Endometrial microvascular endothelial cells (primary cell): Measurements from ENCODE around the gene BICD1. TPM values are rescaled to one million over a fixed set of nuclear protein-coding genes. Genes with fewer than 3 reads are reported as not detected.
"Not testable (repeated sequence)": the region's sequence is repeated elsewhere in the genome, so short reads cannot be mapped to it uniquely, and the experiment has no call there.

ENCODE experiments used
- in situ Hi-C: cut with HindIII; loops from 2 replicates; pipeline ENCODE4 v1.10.0; 2017; ENCODE audit warnings: low sequenced_read_pairs, low pct_unique_long_range_greater_than_20kb; ENCODE audit errors: inconsistent ontology term
- total RNA-seq: library from RNA; depleted of rRNA; stranded (reverse); fragments of >200 nt; gene quantifications from one replicate; pipeline ENCODE4 v1.2.3, GENCODE V29; 2015; ENCODE audit errors: inconsistent ontology term

Gene BICD1
- total RNA-seq, 1 donor from 2014 or later, result 14.8 TPM

DNA sequence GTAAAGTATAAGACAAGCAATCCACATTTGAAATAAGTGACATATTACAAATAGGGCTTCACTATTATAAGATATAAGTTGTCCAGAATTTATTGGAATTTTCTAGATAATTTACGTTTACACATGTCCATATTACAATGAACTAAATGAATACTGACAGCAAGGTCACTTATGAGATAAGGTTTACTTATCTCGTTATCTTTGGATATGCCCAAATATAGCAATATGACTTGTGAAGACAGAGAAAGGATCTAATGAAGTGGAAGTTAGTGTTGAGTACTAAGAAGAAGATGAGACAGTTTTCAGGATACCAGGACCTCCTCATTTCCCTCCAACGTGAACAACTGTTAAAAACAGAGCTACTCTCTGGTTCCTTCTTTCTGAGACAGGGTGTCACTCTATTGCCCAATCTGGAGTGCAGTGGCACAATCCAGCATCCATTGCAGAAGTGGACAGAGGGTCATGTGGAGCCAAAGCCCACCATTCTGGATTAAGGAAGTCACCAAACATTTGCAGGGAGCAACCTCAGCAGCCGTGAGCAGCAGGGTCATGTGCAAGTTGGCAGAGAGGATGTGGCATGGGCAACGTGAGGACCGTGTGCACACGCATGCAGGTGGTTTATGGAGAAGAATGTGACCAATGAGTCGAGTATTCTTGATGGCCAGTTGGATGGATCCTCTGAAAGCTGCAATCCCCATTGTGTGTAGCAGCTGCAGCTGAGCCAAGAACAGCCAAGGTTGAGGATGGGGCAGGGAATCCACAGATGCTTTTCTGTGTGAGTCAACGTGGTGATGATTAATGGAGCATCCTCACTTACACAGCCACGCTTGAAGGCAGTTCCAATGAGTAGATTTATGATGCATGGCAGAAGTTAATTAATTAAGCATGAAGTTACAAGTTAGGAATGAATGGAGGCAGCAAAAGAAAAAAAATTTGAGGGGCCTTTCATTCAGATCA is 111.0 kb downstream of the BICD1 start:
- in situ Hi-C loops, result no loop called here

- in situ Hi-C loops, result no loop called here
Measured at GRCh38 chr12:32223941-32224340, 117.3 kb downstream of the BICD1 start.

DNA sequence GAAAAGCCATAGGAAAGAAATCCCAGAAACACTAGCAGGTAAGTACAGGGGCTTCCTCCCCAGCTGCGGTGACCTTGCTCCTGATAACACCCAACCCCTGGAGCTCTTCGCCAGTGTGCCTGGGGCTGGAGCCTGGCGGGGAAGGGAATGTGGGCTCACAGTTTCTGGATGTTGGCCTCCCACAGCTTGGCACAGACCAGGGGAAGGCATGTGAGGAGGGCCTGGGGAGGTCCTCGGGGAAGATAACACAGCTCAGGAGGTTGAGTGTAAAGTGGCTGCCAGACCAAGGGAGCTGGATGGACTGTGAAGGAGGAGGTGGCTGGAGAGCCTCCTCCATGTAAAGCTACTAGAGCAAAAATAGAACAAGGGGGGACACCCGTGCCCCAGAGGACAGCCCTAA is 120.1 kb downstream of the BICD1 start:
- in situ Hi-C loops, result no loop called here

GRCh38 chr12:32229971-32230612 is 123.4 kb downstream of the BICD1 start:
- in situ Hi-C loops, result no loop called here

GRCh38 chr12:32230613-32230993 is 124.0 kb downstream of the BICD1 start:
- in situ Hi-C loops, result no loop called here

DNA sequence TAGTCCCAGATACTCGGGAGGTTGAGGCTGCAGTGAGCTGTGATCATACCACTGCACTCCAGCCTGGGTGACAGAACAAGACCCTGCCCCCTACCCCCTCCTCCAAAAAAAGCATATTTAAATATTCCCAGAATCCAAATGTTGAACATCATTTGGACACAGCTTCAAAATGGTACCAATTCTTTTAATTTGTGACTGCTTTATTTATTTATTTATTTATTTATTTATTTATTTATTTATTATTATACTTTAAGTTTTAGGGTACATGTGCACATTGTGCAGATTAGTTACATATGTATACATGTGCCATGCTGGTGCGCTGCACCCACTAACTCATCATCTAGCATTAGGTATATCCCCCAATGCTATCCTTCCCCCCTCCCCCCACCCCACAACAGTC is 124.7 kb downstream of the BICD1 start:
- in situ Hi-C loops, result not testable (repeated sequence)

GRCh38 chr12:32233568-32233967 is 126.9 kb downstream of the BICD1 start:
- in situ Hi-C loops, result no loop called here

DNA sequence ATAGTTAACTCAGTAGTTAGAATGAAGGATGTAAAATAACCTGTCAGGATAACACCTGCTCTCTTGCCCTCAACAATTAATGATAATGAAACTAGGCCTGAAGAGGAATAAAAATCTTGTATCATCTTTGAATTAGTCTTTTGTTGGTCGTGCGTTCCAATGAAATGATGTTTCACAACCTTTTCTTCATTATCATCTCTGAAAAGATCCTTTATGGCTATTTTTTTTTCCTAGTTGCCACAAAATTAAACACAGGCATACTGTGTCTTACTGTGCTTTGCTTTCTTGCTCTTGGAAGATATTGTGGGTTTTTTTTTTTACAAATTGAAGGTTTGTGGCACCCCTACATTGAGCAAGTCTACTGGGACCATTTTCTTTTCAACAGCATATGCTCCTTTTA is 128.6 kb downstream of the BICD1 start:
- in situ Hi-C loops, result no loop called here

GRCh38 chr12:32240162-32240561 is 133.5 kb downstream of the BICD1 start:
- in situ Hi-C loops, result no loop called here

DNA sequence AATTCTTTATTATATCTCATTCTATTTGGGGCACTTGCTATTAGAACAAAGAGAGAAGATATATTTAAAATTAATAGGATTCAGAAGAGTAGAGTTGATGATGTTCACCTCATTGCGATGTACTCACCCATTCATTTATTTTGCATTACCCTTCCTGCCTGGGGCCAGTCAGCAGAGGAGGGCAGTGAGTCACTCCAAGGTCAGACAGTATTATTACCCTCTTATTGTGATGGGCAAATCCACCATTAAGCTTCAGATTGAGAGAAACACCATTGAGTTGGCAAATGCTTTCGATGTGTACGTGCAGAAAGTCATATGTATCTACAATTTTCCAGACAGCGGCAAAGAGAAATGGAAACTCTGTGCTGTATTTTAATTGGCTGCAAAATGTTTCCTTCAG is 134.2 kb downstream of the BICD1 start:
- in situ Hi-C loops, result no loop called here

GRCh38 chr12:32242641-32243040 is 136.0 kb downstream of the BICD1 start:
- in situ Hi-C loops, result no loop called here

DNA sequence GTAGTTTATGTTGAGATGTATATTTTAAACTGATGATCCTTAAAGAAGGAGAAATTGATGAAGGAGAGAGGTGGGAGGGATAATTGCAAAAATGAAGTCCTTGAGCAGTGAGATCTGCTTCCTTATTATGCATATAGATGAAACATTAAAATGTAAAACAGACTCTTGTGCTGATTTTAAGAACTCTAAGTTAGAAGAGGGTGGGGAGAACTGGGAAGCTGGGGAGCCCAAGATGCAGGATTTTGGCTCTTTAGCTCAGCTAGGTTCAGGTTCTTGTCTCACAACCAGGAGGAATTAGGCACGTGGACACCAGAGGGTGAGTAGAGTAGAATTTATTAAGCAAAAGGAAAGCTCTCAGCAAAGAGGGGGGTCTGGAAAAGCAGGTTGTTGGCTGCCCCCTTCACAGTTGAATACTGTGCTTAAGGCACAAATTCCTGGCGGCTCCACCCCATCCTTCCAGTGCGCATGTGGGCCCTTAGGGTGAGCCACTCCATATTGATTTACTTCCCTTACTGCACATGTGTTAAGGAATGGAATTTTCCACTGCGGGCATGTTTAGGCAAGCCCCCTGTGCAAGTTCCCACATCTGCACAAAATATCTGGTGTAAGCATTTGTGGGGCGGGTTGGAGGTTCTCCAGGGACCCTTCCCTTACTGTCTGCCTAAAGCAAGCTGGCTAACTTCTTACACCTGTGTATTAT is 141.9 kb downstream of the BICD1 start:
- in situ Hi-C loops, result no loop called here

- in situ Hi-C loops, result no loop called here
Measured at GRCh38 chr12:32249777-32250176, 143.1 kb downstream of the BICD1 start.

DNA sequence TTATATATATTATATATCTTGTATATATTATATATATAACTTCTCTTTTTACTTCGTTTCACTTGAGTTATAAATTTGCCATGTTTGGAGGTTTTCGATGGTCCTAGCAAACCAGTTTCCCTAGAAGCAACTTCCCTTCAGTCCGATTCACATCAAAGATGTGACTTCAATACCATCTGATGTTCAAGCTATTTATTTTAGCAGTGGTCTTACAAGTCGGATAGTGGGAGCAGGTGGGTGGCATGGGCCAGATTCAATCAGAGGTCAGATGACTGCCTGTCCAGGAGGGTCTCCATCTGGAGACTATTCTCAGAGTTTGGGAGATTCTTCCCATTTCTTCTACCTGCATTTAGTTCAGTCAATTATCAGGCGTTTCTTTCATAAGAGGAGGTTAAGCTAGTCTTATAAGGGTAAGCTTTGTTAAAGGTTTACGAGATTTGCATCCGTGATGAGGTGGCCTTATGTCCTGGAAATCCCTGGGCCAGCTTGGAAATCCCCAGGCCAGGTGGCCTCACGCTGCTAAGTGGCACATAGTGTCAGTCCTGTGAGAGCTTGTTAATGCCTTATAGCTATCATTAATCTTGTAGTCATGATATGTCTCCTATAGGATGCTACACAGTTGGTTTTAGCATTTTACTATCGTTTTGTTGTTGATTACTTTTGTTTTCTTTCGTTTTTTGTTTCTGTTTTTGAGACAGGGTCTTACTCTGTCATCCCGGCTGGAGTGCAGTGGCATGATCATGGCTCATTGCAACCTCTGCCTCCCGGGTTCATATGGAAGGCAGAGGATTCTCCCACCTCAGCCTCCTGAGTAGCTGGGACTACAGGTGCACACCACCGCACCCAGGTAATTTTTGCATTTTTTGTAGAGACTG is 145.8 kb downstream of the BICD1 start:
- in situ Hi-C loops, result no loop called here

DNA sequence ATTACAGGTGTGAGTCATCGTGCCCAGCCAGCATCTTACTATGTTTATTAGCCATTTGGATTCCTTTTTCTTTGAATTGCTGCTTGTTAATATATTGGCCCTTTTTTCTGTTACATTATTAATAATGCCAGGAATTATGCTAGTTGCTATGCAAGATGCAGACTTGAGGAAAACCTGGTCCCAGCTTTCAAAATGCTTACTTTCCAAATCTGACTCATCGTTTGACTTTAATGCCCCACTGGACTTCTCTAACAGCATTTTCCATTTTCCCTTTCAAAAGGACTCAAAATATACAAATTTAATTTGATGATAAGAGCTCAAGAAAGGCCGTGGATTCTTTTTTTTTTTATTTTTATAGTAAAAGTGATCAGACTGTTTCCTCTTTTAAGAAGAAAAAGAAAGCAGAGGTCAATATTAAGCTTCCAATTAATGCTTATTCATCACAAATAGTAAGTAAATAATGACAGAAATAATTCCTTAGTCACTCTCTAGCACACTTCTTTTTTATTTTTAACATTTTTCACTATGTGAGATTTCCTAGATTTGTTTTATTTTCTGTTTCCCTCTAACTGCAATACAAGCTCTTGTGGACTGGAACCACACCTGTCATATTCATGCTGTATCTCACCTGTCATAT is 146.6 kb downstream of the BICD1 start:
- in situ Hi-C loops, result no loop called here

DNA sequence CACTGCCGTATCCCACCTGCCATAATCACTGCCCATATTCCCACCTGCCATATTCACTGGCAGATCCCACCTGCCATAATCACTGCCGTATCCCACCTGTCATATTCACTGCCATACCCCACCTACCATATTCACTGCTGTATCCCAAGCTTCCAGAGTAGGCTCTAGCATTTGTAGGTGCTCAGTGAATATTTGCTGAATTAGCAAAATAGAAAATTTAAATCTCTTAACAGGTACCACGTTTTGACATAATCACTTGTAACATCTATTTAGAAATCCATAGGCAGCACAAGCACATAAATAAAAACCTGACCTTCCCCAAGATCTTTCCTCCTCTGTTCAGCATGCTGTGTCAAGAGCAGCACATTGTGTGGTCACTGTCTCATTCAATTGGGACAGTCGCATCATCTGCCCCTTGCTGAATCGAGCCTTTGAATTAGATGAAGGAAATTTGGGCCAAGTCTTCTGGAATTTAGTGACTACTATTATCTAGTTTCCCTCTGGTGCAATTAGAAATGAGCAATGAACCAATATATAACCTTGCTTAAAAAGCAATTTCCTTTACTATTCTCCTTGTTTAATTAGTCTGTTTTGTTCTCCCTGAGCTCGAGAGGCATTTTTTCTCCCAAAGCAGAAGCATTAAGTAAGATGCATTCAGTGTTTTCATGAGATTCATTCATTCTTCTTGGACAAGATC is 147.8 kb downstream of the BICD1 start:
- in situ Hi-C loops, result no loop called here

DNA sequence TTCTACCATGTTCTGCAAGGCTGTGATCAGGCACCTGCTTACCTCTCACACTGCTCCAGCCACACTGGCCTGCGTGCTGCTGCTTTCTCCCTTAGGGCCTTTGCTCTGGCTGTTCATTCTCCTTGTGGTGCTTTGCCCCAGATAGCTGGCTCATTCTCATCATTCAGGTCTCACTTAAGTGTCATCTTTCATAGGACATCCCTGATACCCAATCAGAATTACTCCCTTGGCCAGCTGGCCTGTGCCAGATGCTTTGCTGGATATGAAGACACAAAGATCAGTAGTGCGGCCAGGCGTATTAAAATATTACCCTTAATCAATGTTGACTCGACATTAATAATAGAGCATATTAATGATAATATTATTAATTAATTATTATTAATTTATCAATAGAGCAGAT is 148.9 kb downstream of the BICD1 start:
- in situ Hi-C loops, result no loop called here
